ENCODE results near the gene ELP2.

GRCh38 chr18:36149514-36150289, 20.0 kb downstream of the ELP2 start:
- TF ChIP-seq, protein P1, sequence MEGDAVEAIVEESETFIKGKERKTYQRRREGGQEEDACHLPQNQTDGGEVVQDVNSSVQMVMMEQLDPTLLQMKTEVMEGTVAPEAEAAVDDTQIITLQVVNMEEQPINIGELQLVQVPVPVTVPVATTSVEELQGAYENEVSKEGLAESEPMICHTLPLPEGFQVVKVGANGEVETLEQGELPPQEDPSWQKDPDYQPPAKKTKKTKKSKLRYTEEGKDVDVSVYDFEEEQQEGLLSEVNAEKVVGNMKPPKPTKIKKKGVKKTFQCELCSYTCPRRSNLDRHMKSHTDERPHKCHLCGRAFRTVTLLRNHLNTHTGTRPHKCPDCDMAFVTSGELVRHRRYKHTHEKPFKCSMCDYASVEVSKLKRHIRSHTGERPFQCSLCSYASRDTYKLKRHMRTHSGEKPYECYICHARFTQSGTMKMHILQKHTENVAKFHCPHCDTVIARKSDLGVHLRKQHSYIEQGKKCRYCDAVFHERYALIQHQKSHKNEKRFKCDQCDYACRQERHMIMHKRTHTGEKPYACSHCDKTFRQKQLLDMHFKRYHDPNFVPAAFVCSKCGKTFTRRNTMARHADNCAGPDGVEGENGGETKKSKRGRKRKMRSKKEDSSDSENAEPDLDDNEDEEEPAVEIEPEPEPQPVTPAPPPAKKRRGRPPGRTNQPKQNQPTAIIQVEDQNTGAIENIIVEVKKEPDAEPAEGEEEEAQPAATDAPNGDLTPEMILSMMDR (IDR thresholded peaks at IDR 0.05), result no peak
- TF ChIP-seq POLR2A (IDR thresholded peaks at IDR 0.05) (no peak), POLR2AphosphoS5 (IDR thresholded peaks at IDR 0.05) (no peak)
